GM23248 (cell line): ENCODE measurements around the gene KCNC1. TPM values are rescaled to one million over a fixed set of nuclear protein-coding genes. Genes with fewer than 3 reads are reported as not detected.

Experiments used
- DNase-seq: peaks from one replicate; pipeline ENCODE4 v3.0.0-alpha.2; 2015
- H2AFZ ChIP-seq: fragments of 200-600 bp; sonication (generic); 2 replicates; pipeline ENCODE4 v1.6.1; 2016; ENCODE audit warnings: antibody characterized with exemption
- H3F3A ChIP-seq: fragments of 200-600 bp; sonication (generic); 2 replicates; pipeline ENCODE4 v1.6.1; 2016; ENCODE audit warnings: mild to moderate bottlenecking, antibody characterized with exemption, mixed run types; ENCODE audit not compliant: insufficient read depth
- H3K27ac ChIP-seq: fragments of 200-600 bp; sonication (generic); 2 replicates; pipeline ENCODE4 v1.5.1; 2016; ENCODE audit warnings: mild to moderate bottlenecking
- H3K27me3 ChIP-seq: fragments of 200-600 bp; sonication (generic); replicated peaks from 2 replicates; pipeline ENCODE4 v1.6.1; 2016; ENCODE audit warnings: mild to moderate bottlenecking; ENCODE audit not compliant: insufficient read depth
- H3K36me3 ChIP-seq: fragments of 200-600 bp; sonication (generic); 2 replicates; pipeline ENCODE4 v1.6.1; 2016; ENCODE audit warnings: low read depth, mild to moderate bottlenecking
- H3K4me1 ChIP-seq: fragments of 200-600 bp; sonication (generic); 2 replicates; pipeline ENCODE4 v1.6.1; 2016; ENCODE audit warnings: mild to moderate bottlenecking; ENCODE audit not compliant: insufficient read depth
- H3K4me2 ChIP-seq: fragments of 200-600 bp; sonication (generic); one replicate; pipeline ENCODE4 v1.6.1; 2016; ENCODE audit warnings: mild to moderate bottlenecking; ENCODE audit not compliant: unreplicated experiment
- H3K4me3 ChIP-seq: fragments of 200-600 bp; sonication (generic); 2 replicates; pipeline ENCODE4 v1.5.1; 2016; ENCODE audit warnings: mild to moderate bottlenecking
- H3K79me2 ChIP-seq: fragments of 200-600 bp; sonication (generic); 2 replicates; pipeline ENCODE4 v1.6.1; 2016; ENCODE audit warnings: mild to moderate bottlenecking; ENCODE audit not compliant: insufficient read depth
- H3K9ac ChIP-seq: fragments of 200-600 bp; sonication (generic); 2 replicates; pipeline ENCODE4 v1.6.1; 2016; ENCODE audit warnings: mild to moderate bottlenecking
- H3K9me2 ChIP-seq: fragments of 200-600 bp; sonication (generic); 2 replicates; pipeline ENCODE4 v1.6.1; 2016; ENCODE audit warnings: mixed run types, mild to moderate bottlenecking, moderate library complexity; ENCODE audit not compliant: insufficient read depth
- H3K9me3 ChIP-seq: fragments of 200-600 bp; sonication (generic); one replicate; pipeline ENCODE4 v1.6.1; 2017; ENCODE audit warnings: low read depth
- H4K20me1 ChIP-seq: fragments of 200-600 bp; sonication (generic); 2 replicates; pipeline ENCODE4 v1.6.0; 2016; ENCODE audit not compliant: insufficient read depth
- EZH2 ChIP-seq: fragments of 200-600 bp; sonication (generic); IDR thresholded peaks from 2 replicates; pipeline ENCODE4 v1.6.1; 2018; ENCODE audit warnings: antibody characterized with exemption, mild to moderate bottlenecking; ENCODE audit not compliant: insufficient read depth, poor library complexity, severe bottlenecking
- EZH2phosphoT487 ChIP-seq: fragments of 200-600 bp; sonication (generic); IDR thresholded peaks from 2 replicates; pipeline ENCODE4 v1.6.1; 2018; ENCODE audit warnings: antibody characterized with exemption, moderate library complexity, mild to moderate bottlenecking, low read depth; ENCODE audit not compliant: insufficient read depth
- WGBS, 2 experiments: methylation state at CpG; one replicate each; pipeline ENCODE4 v1.1.6; 2015 to 2017; ENCODE audit warnings: low lambda C conversion rate in 2 of 2, low coverage in 1 of 2; ENCODE audit errors: missing lambda C conversion rate in 2 of 2; 5-methylcytosine and 5-hydroxymethylcytosine counted together
- in situ Hi-C: fragments of 300-500 bp; cut with MboI; formaldehyde crosslinking; loops from 2 replicates; pipeline ENCODE4 v1.15.0; 2020
- polyA plus RNA-seq: library from polyadenylated mRNA; unstranded; fragments of >200 nt; fragmentation: Nextera tagmentation; extraction: Ambion mirVana; gene quantifications from 2 replicates; pipeline ENCODE4 v1.2.1, GENCODE V29; 2016
- total RNA-seq: library from RNA; depleted of rRNA; stranded (reverse); fragments of >200 nt; shearing (Covaris generic); gene quantifications from 2 replicates; pipeline ENCODE4 v1.2.3, GENCODE V29; 2014

Gene KCNC1
- total and polyA plus RNA-seq, 2 experiments from 2014 or later = not detected

DNA sequence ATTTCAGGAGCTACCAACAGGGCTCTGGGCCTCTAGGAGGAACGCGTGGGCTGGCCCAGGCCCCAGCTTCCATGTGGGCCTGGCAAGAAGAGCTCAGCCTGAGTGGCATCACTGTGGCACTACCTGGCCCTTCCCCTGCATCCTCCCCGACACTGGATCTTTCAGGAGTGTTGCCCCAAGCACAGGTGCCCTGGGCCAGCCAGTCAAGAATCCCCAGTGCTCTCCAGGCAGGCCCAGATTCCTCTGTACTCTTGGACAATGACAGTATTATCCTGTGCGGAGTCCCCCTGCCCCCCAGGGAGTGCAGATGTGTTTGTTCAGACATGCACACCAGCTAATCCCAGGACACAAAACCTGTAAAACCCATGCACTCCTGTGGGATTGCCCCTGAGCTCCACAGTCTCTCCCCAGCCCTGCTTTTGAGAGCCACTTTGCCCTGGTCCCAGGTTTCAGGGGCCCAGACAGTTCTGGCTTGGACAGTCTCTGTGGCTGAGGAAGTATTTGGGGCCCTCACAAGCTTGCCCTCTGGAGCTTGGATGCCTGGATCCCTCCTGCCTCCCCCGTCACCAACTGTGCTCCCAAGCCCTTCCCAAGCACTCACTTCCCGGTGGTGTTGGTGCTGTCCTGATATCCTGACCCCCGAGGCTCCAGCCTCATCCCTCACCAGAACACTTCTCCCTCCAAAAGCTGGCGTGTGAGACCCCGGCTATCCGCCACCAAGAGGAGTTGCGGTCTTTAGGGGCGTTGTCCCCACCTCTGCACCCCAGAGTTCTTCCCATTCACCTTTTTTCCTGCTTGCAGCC, 39.9 kb downstream of the KCNC1 start:
- H3K79me2 ChIP-seq = no peaks in the 10 kb centered on the region
- no peak overlapping the region for H3K27ac ChIP-seq
- H3K9me2 ChIP-seq = no peaks in the 10 kb centered on the region
- H3K4me1 ChIP-seq = no peaks in the 10 kb centered on the region
- H3F3A ChIP-seq = no peaks in the 10 kb centered on the region
- H4K20me1 ChIP-seq = no peaks in the 10 kb centered on the region
- in situ Hi-C loops = no loop called here
- no peak overlapping the region for H3K4me2 ChIP-seq
- H3K36me3 ChIP-seq = no peaks in the 10 kb centered on the region
- no peak overlapping the region for H2AFZ ChIP-seq
- no peaks in the 10 kb centered on the region; the same call in 1 of the 2 replicates for H3K27me3 ChIP-seq
- H3K9ac ChIP-seq = no peak overlapping the region
- no peak for DNase-seq
- WGBS, 2 experiments = 56 to 58% methylated on average over 12 of the region's 12 CpGs
- H3K4me3 ChIP-seq = no peak overlapping the region
- TF ChIP-seq EZH2phosphoT487 (no peak), EZH2 (no peak)
- no peaks in the 10 kb centered on the region for H3K9me3 ChIP-seq

DNA sequence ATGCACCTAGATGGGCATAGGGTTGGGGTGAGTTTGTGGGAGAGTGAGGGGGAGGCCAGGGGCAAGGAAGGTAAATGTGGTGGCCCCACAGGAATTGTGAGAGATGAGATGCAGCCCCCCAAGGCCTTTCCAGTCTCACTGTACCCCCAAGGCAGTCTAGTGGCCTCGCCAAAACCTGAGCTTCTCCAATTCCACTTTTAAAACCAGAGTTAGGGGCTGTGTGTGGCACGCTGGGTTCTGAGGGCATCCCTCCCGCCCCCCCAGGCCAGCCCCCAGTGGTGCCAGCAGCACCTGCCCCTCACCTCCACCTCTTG, 40.4 kb downstream of the KCNC1 start:
- Histone ChIP-seq H3K4me2 (no peak overlapping the region), H3K79me2 (no peaks in the 10 kb centered on the region), H2AFZ (no peak overlapping the region), H4K20me1 (no peaks in the 10 kb centered on the region), H3K9ac (no peak overlapping the region), H3K4me1 (no peaks in the 10 kb centered on the region), H3F3A (no peaks in the 10 kb centered on the region), H3K27me3 (no peaks in the 10 kb centered on the region; the same call in 1 of the 2 replicates), H3K4me3 (no peak overlapping the region), H3K9me2 (no peaks in the 10 kb centered on the region), H3K27ac (no peak overlapping the region), H3K9me3 (no peaks in the 10 kb centered on the region), H3K36me3 (no peaks in the 10 kb centered on the region)
- in situ Hi-C loops = no loop called here
- 37 to 39% methylated on average over 2 to 3 of the region's 3 CpGs for WGBS, 2 experiments
- TF ChIP-seq EZH2phosphoT487 (no peak), EZH2 (no peak)
- DNase-seq = no peak

DNA sequence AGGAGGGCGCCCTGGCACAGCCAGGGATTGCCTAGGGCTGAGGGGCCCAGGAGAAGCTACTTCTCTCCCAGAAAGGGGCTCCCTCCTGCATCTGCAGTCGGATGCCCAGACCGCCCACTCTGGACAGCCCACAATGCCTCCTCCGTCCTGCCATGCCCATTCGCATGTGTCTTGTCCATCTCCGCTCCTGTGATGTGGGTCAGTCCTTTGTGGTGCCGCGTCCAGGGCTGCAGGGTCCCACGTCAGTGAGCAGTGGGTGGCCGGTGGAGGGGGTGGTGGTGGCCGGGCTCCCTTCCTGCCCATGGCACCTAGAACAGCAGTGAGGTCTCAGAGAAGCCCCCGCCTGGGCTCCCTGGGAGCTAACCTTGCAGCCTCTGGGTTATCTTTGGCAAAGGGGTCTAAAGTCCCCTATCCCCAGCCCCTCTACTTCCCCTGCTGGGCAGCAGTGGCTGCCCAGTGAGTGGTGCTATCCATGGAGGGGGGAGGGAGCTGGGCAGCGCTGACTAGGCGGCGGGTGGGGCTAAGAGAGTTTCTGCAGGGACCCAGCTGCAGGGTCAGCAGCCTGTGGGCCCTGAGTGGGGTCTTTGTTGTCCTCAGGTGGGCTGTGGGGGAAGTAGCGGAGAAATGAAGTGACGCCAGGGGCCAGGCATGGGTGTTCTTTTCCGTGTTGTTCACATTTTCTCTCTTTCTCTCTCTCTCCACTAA, 41.1 kb downstream of the KCNC1 start:
- H3K27ac ChIP-seq = no peak overlapping the region
- no peak for DNase-seq
- WGBS, 2 experiments = 58 to 59% methylated on average over 15 to 18 of the region's 18 CpGs
- H2AFZ ChIP-seq = no peak overlapping the region
- H3K9ac ChIP-seq = no peak overlapping the region
- in situ Hi-C loops = no loop called here
- H3F3A ChIP-seq = no peaks in the 10 kb centered on the region
- H4K20me1 ChIP-seq = no peaks in the 10 kb centered on the region
- no peak overlapping the region for H3K4me3 ChIP-seq
- no peaks in the 10 kb centered on the region for H3K36me3 ChIP-seq
- H3K4me1 ChIP-seq = no peaks in the 10 kb centered on the region
- TF ChIP-seq EZH2phosphoT487 (no peak), EZH2 (no peak)
- no peaks in the 10 kb centered on the region for H3K9me3 ChIP-seq
- H3K27me3 ChIP-seq = no peaks in the 10 kb centered on the region; the same call in 1 of the 2 replicates
- no peak overlapping the region for H3K4me2 ChIP-seq
- no peaks in the 10 kb centered on the region for H3K9me2 ChIP-seq
- no peaks in the 10 kb centered on the region for H3K79me2 ChIP-seq

DNA sequence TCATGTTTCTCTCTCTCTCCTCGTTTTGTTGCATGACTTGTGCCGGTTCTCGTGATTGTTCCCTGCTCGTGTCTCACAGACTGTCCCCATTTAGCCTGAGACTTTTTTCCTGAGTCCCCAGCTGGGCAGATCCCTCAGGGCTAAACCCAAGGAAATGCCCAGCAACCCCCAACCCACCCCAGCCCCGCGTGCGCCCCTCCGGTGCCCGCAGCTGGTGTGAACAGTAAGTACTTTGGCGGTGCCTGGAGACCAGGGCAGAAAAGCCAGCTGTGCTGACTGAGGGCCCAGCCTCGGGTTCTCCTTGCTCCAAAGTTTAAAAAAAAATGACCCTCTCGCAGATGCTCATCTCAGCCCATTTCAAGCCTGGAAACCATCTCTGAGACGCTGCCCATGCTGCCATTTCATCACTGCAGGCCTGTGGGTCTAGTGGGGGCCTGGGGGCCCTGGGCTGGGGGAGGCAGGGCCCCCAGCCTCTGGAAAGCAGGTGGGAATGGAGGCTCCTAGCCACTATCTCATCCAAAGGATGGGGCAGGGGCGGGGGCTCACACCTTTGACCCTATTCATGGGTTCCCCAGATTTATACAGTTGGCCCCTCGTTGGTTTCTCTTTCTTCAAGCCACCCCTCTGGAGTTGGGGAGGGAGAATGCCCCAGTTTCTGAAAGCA, 41.8 kb downstream of the KCNC1 start:
- H3K27ac ChIP-seq = no peak overlapping the region
- H3F3A ChIP-seq = no peaks in the 10 kb centered on the region
- WGBS, 2 experiments = 48% methylated on average over 14 to 15 of the region's 15 CpGs
- H3K4me2 ChIP-seq = no peak overlapping the region
- no peaks in the 10 kb centered on the region for H3K9me3 ChIP-seq
- H3K9me2 ChIP-seq = no peaks in the 10 kb centered on the region
- H3K4me3 ChIP-seq = no peak overlapping the region
- no peaks in the 10 kb centered on the region for H4K20me1 ChIP-seq
- no peaks in the 10 kb centered on the region for H3K79me2 ChIP-seq
- DNase-seq = no peak
- in situ Hi-C loops = no loop called here
- H2AFZ ChIP-seq = no peak overlapping the region
- no peak for TF ChIP-seq EZH2phosphoT487
- TF ChIP-seq EZH2 = no peak
- no peak overlapping the region for H3K9ac ChIP-seq
- no peaks in the 10 kb centered on the region; the same call in 1 of the 2 replicates for H3K27me3 ChIP-seq
- H3K4me1 ChIP-seq = no peaks in the 10 kb centered on the region
- H3K36me3 ChIP-seq = no peaks in the 10 kb centered on the region
